ENCODE data around the gene FIS1.
"Not testable (repeated sequence)": the region's sequence is repeated elsewhere in the genome, so short reads cannot be mapped to it uniquely, and the experiment has no call there.

DNA sequence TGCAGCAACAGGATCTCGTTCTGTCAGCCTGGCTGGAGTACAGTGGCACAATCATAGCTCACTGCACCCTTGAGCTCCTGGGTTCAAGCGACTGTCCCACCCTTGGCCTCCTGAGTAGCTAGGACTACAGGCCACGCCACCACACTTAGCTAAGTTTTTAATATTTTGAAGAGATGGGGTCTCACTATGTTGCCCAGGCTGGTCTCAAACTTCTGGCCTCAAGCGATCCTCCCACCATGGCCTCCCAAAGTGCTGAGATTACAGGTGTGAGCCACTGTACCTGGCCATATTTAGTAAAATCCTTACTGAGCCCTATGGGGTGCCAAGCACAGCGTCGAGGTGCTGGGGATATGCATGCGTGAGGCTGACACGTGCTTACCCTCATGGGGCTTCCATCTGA lies 36.0 kb upstream of the FIS1 start:
- TF ChIP-seq CTCF, POLR2A, POLR2AphosphoS5 (IDR thresholded peaks at IDR 0.05): not testable (repeated sequence)
